OCI-M2 (cell line): ENCODE data around the gene WBP4.
"Not testable (repeated sequence)": the region's sequence is repeated elsewhere in the genome, so short reads cannot be mapped to it uniquely, and the experiment has no call there.

Experiments used
- DNase-seq: peaks from one replicate; lab custom pipeline; 2025; ENCODE audit not compliant: unreplicated experiment; lab: John Stamatoyannopoulos, UW

WBP4 gene

GRCh38 chr13:41042419-41042818 is 18.9 kb upstream of the WBP4 start:
- DNase-seq, result not testable (repeated sequence)

GRCh38 chr13:41048640-41049039 is 12.7 kb upstream of the WBP4 start:
- no peak for DNase-seq

- no peak for DNase-seq
Measured at GRCh38 chr13:41049480-41050440, 11.5 kb upstream of the WBP4 start.

- no peak for DNase-seq
Measured at GRCh38 chr13:41052441-41052840, 8.9 kb upstream of the WBP4 start.

- no peak for DNase-seq
Measured at GRCh38 chr13:41053384-41053826, 7.9 kb upstream of the WBP4 start.

- DNase-seq, result no peak
Measured at GRCh38 chr13:41054212-41054877, 7.0 kb upstream of the WBP4 start.

- DNase-seq, result no peak
Measured at GRCh38 chr13:41054919-41055619, 6.2 kb upstream of the WBP4 start.

GRCh38 chr13:41056194-41056593 is 5.1 kb upstream of the WBP4 start:
- no peak for DNase-seq

GRCh38 chr13:41056826-41057711 is 4.2 kb upstream of the WBP4 start:
- no peak for DNase-seq

- no peak for DNase-seq
Measured at GRCh38 chr13:41058295-41059070, 2.8 kb upstream of the WBP4 start.

GRCh38 chr13:41059456-41060081 is 1.7 kb upstream of the WBP4 start:
- no peak for DNase-seq

- no peak for DNase-seq
Measured at GRCh38 chr13:41060082-41060723, 1.1 kb upstream of the WBP4 start.

GRCh38 chr13:41060724-41061074 is 610 bp upstream of the WBP4 start:
- no peak for DNase-seq

- DNase-seq, result no peak
Measured at GRCh38 chr13:41061914-41062837, 867 bp downstream of the WBP4 start.

- DNase-seq, result no peak
Measured at GRCh38 chr13:41064493-41064892, 3.2 kb downstream of the WBP4 start.

- DNase-seq, result no peak
Measured at GRCh38 chr13:41065078-41065477, 3.8 kb downstream of the WBP4 start.

- DNase-seq, result no peak
Measured at GRCh38 chr13:41074523-41074922, 13.2 kb downstream of the WBP4 start.

- DNase-seq, result no peak
Measured at GRCh38 chr13:41075034-41075433, 13.7 kb downstream of the WBP4 start.
